Stimulated activated CD4-positive, alpha-beta T cell treated with anti-CD3 and anti-CD28 coated beads, Interleukin-4, amount 100 ng/mL, for 24 hours (primary cell): Measurements from ENCODE around the gene CREB3.

ENCODE experiments used
- DNase-seq: peaks from one replicate; pipeline ENCODE4 v3.0.0-alpha.2; 2020

The CREB3 gene

GRCh38 chr9:35702696-35703095 lies 29.8 kb upstream of the CREB3 start:
- DNase-seq, result no peak

GRCh38 chr9:35703906-35704672 lies 28.4 kb upstream of the CREB3 start:
- no peak for DNase-seq

- DNase-seq, result no peak
Observed at GRCh38 chr9:35705372-35705771, 27.1 kb upstream of the CREB3 start.

- no peak for DNase-seq
Observed at GRCh38 chr9:35705836-35706430, 26.5 kb upstream of the CREB3 start.

- DNase-seq, result no peak
Observed at GRCh38 chr9:35706951-35707350, 25.5 kb upstream of the CREB3 start.

GRCh38 chr9:35708146-35708545 lies 24.3 kb upstream of the CREB3 start:
- no peak for DNase-seq

GRCh38 chr9:35710818-35711500 lies 21.5 kb upstream of the CREB3 start:
- DNase-seq, result no peak

GRCh38 chr9:35711501-35712428 lies 20.7 kb upstream of the CREB3 start:
- DNase-seq, result no peak

GRCh38 chr9:35712762-35713400 lies 19.6 kb upstream of the CREB3 start:
- DNase-seq, result no peak

- no peak for DNase-seq
Observed at GRCh38 chr9:35713578-35713977, 18.9 kb upstream of the CREB3 start.

- DNase-seq, result no peak
Observed at GRCh38 chr9:35714123-35714522, 18.3 kb upstream of the CREB3 start.

GRCh38 chr9:35714579-35715252 lies 17.8 kb upstream of the CREB3 start:
- DNase-seq, result no peak

GRCh38 chr9:35716230-35716629 lies 16.2 kb upstream of the CREB3 start:
- no peak for DNase-seq

- no peak for DNase-seq
Observed at GRCh38 chr9:35717132-35717870, 15.2 kb upstream of the CREB3 start.

- no peak for DNase-seq
Observed at GRCh38 chr9:35718721-35719511, 13.6 kb upstream of the CREB3 start.

- DNase-seq, result no peak
Observed at GRCh38 chr9:35719546-35719945, 12.9 kb upstream of the CREB3 start.

- DNase-seq, result no peak
Observed at GRCh38 chr9:35723426-35723825, 9.0 kb upstream of the CREB3 start.

- DNase-seq, result no peak
Observed at GRCh38 chr9:35723908-35724307, 8.6 kb upstream of the CREB3 start.

- no peak for DNase-seq
Observed at GRCh38 chr9:35725362-35725761, 7.1 kb upstream of the CREB3 start.

GRCh38 chr9:35726931-35727330 lies 5.5 kb upstream of the CREB3 start:
- DNase-seq, result peak; percentile 28
